ENCODE results near the gene TENM4.

Gene TENM4

DNA sequence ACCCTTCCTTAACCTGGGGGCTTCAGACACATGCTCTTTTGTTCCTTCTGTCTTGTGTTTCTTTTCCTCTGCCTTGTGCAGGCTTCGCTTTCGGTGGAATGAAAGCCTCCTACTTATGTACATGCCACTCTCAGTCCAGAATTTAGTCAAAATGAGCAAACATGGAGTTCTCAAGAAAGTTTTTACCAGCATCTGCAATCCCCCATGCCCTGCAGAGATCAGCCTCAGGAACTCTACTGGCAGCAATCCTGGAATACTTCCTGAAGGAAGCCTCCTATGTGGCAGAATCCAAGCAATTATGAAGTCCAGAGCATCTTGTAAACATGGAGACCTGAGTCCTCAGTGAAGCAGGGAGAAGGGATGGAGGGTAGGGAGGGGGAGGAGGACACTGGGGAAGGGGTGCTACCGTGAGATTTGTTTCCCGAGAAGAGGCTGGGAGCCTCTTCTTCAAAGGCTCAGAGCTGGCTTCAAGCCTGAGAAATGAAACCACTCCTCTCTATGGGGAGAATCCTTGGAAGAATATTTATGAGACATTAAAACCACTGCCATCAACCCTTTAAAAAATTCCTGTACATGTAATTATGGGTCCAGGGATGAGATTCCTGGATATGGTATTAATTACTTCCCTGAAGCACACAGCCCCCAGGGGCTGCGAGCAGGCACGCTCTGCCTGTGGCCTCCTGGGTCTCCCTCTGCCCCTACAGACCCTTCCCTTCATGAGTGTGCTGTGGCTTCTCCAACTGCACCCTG, 58.4 kb downstream of the TENM4 start:
- DNase-seq = no peak

DNA sequence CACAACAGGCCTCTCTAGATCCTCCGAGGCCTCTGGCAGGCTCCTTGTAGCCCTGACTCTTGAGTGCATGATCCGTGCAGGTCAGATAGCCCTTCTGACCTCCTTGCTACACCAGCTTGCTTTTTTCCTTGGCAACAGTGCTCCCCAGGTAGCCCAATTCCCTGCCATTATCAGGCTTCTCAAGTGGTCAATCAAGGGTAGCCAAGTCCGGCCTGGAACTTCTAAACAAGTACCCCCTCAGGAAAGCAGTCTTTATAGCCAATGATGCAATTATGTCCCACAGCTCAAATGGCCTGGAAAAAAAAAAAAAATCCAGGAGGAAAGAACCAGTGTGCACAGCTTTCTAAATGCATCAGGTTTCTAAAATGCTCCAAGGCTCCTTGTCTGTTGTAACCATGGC, 59.8 kb downstream of the TENM4 start:
- DNase-seq = no peak

DNA sequence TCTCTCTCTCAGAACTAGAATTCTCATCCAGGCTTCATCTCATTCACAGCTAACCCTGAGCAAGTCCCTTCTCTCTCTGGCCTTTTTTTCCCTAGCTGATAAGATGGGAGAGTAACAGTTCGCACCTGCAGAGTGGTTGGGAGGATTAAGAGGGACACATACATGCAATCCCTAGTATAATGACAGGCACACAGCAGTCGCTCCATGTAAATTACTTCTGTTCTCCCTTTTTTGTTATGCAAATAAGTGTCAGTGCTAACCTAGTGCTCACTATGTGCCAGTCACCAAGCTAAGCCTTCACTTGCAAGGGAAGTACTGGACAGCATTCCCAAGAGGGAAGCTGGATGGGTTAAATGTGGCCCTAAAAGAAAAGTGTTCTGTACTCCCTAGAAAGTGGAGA, 63.4 kb downstream of the TENM4 start:
- DNase-seq = no peak

DNA sequence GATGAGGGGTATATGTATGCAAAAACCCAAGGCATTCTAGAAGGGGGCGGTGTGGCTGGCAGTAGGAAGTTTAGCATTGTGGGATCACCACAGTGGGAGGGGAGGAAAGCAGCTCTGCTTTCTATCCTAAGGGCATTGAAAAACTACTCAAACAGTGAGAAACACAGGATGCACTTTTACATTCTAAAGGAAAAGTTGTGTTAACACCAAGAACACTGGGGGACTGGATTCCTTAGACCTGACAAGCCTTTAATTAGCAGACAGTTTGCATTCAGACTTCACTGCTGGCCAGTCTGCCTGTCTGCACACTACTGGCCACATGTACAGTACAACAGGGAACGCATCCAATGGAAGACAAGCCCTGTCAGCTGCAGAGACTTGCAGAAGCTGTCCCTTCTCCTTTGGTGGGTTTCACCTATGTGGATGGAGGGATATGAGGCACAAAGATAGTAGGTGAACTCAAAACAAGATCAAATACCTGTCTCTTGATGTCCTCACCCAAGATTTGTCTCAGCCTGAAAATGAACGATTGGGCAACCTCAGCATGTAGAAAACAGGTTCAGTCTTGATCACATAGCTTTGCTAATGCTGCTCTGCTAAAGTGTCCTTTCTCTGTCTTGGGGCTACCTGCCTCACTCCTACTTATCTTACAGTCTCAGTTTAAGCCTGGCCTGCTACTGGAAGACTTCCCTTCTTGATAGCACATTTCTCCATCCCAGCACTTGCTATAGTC, 64.8 kb downstream of the TENM4 start:
- no peak for DNase-seq

DNA sequence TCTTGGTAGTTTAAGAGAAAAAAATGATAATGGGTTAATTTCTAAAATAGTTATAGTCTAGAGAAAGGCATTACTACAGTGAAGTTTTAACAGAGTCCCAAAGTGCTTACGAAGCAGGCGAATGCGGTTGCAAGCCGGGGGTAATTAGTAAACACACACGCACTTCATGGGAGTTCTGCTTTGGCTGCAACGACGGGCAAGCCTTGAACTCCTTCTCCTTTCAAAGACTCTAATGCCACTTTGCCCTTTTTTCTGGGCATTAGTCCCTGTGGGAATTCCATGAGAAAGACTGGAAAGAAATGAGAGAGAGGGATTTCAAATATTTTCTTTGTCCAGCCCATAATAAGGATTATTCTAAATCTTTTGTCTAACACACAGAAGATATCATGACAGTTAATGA, 66.1 kb downstream of the TENM4 start:
- DNase-seq = no peak

DNA sequence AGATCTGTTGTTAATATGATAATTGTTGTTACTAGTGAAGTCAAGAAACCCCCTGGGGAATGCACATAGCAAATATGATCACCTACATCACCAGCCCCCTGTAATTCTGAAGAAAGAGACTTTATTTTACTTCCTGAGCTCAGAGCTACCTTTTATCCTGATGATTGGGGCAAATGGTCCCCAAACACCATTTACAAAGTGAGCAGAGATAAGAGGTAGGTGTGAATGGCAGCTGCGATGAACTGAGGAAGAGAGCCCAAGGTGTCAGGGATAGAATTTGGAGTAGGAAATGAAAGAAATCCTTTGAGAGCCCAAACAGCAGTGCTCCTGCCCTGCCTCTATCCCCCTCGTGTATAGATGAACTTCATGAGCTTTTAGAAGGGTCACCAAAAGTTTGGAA, 69.1 kb downstream of the TENM4 start:
- no peak for DNase-seq

DNA sequence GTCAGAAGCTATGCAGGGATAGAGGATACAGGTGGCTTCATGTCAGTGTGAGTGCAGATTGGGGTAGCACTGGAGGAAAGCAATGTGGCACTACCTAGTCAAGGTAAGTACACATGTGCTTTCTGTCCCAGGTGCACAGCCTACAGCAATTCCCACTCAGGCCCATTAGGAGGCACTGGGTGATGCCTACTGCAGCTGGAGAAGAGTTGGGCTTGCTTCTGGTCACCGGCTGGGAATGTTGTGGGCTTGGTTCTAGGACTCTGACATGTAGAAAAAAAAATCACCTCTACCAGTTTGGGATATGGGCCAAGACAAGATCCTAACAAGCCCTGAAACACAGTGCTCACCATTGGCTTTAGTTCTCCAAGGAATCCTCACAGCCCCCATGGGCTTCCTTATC, 69.7 kb downstream of the TENM4 start:
- no peak for DNase-seq

DNA sequence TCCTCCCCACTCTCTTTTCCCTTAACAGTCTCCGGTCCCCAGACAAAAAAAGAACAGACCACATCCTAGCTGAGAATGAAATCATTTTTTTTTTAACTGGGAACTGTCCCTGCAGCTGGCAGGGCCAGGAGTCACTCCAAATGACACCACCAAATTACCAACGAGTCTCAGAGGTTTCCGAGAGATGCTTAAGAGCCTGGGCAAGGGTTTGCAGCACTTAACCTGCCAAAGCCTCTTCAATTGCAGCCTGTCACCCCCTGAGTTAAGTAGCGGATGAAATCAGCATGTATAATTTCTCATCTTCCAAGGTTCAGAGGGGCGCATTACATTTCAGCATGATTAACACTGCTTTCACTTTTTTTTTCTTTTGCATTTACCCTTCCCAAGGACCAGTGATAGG, 71.8 kb downstream of the TENM4 start:
- DNase-seq = no peak

DNA sequence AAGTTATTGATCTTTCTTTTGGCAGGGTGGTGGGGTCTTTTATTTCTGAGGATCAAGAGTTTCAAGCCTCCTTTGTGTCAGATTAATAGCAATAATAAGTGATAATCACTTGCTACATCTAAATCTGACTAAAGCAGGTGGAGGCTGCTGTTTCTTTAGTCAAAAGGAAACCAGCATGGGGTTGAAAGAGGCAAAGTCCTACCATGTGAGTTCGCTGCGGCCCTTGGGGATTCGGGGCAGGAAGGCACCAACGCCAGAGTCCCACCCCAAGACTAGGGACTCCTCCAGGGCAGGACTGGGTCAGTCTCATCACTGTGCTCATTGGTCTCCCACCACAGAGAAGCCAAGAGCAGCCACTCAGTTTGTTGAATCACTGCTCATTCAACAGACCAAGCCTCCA, 73.0 kb downstream of the TENM4 start:
- no peak for DNase-seq

DNA sequence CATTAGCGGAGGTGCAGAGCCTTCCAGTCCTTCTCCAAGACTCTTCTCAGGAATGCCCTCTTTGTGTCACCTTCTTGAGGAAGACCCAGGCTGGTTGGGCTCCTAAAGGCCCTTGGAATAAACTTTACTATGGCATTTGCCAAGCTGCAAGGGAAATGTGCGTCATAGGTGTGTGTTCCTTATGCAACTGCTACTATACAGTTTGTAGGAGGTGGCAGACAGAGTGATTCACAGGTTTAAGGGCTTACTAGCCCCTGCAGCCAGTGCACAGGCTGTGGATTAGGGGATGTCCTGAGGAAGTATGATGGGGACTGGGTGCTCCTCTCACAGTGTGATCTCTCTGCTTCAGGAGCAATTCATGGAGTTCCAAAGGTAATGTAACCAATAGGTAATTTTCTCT, 74.6 kb downstream of the TENM4 start:
- no peak for DNase-seq

DNA sequence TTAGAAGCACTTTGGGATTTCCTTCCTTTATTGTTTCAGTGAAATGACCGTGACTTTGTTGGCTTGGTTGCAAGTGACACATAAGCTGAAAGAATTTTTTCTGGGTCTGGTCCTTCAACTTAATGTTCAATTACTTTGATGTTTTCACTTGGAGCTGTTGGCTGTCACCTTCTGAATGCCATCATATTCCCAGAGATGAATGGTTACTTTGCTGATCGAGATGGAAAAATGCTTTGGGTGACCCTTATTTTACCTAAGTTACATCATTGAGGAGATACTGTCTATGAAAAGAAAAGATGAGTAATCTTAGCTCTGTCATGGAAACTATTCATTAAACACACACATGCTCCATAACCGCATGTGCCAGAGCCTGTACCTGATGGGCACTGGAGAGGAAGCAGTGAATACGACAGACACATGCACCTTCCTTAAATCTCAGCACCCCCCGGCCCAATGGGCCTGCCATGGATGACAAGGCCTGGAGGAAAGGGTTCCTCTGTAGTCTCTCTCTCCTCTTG, 76.9 kb downstream of the TENM4 start:
- no peak for DNase-seq

DNA sequence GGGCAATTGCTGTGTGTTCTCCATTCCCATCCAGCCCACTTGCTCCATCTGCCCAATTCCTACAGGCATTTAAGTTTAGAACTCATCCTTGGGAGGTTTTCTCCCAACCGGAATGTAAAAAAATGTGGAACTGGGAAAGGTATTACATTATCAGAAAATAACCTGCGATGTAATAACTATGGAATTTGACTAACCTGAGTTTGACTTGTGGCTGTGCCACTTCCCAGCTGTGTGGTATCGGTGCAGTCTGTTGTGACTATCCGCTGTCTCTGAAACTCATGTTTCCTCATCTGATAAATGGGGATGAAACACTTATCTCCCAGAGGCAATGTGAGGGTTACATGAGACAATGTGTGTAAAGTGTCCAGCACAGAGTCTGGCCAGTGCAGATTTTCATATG, 77.6 kb downstream of the TENM4 start:
- DNase-seq = no peak

DNA sequence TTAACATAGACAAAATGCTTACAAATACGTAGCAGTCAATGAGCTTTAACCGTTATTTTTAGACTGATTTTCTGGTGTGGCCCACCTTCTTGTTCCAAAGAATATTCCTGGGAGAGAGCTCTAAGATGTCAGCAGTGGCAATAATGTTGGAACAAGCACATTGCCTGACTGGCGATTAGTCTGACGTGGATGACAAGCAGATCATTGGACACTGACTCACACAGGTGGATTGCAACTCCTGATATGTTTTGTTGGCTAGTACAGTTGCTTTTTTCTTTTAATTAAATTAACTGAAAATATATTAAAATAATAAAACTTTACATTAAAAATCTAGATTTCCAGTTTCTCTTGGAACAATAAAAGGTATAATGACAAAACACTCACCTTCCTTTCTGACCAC, 78.0 kb downstream of the TENM4 start:
- no peak for DNase-seq

DNA sequence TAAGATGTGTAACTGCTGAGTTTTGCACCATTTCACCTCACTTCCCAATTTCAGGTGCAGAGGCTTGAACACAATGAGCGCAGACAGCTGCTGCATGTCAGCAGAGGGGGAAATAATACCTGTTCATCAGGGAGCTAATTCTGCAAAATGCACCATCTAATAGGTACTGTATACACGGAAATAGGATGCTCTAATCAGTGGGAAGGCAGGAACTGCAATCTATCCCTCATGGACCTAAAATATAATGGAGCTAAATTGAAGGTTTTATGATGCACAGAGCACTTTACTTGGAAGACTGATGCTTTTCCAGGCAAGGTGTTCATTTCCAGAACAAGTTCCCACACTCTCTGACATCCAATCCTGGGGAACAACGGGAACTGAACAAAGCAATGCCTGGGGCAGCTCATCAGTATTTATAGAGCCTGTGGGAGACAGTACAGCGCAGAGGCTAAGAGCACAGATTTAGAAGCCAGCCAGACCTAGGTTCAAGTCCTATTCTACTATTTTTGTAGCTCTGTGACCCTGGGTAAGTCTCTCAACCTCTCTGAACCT, 78.5 kb downstream of the TENM4 start:
- DNase-seq = no peak

DNA sequence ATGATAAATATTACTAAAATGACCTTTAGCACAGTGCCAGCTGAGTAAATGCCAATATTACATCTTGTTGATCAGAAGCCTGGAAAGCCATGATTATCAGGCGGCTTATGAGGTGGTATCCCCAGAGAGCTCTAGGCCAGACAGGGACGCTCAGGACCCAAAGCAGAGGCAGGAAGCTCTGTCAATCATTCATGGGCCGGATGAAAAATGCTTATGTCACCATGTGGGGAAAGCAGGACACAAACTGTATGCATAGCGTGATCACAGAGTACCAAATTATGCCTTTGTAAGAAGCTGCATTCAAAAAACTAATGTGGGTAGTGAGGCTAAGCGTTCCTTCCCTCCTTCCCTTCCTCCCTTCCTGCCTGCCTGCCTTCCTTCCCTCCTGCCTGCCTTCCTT, 82.6 kb downstream of the TENM4 start:
- DNase-seq = no peak

DNA sequence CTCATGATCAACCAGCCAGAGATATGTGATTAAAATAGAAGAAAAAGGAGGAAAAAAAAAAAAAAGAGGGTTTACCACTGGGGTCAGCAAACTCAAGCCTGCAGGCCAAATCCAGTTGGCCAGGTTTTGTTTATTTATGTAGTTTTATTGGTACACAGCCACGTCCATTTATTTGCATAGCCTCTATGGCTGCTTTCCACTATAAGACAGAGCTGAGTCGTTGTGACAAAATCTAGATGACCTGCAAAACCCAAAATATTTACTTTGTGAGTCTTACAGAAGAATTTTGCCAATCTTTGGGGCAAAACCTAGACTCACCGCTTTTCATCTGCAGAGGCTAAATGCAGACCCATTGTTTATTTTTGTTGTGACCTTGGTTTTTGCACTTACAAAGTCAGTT, 87.1 kb downstream of the TENM4 start:
- no peak for DNase-seq

DNA sequence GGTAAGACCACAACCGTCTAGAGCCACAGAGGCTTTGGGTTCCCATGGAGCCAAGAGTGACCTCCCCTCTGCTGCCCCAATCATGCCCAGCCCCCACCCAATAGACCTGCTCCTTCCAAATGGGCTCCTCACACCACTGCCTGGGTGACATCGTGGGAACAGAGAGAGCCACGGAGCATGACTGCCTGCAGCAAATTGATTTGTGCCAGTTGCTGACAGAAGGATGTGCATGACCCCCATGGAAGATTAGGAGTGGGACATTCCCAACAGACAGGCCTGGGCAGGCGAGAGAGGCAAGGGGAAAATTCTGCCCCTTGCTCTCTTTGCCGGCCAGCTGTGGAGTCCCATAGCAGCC, 88.5 kb downstream of the TENM4 start:
- no peak for DNase-seq

DNA sequence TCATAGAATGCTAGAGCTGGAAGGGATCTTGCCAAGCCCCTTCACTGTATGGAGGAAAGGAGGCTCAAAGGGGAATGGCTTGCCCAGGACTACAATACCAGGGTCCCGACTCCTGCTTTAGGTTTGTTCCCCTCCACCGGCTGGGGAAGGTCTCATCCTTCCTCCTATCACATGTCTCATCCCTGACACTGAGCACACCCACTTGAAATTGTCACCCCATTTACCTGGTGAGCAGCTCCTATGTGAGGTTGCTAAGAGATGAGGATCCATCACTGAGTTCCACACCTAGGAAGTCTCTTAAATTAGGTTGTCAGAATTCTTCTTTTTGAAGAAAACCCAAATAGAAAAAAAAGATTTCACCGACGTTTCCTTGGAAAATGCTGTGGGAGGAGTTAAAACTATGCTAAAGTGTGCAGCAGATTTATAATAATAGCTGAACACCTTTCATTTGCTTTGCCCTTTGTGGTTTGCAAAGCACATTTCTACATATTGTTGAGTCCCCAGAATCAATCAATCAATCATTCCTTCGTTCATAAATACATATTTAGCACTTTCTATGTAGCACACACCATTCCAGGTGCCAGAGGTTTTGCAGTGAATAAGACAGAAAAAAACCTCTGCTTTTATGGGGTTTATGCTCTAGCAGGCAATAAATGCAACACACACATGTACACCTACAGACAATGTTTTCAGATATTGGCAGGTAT, 91.7 kb downstream of the TENM4 start:
- DNase-seq = no peak

DNA sequence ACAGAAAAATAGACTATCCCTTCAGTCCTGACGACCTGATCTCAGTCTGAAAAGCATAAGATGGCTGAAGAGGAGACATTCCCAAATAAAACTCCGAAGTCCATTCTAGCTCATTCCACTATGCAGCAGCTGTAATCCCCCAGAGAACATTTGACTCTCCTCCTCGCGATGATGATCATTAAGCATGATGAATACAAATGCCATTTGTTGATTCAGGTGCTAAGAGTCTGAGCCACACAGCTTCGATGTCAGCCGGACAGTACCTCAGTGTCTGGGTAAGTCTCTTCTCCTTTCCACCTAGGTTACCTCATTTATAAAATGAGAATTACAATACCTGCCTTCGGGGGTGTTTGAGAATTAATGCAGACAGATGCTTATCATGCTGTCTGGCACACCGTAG, 94.8 kb downstream of the TENM4 start:
- DNase-seq = no peak

DNA sequence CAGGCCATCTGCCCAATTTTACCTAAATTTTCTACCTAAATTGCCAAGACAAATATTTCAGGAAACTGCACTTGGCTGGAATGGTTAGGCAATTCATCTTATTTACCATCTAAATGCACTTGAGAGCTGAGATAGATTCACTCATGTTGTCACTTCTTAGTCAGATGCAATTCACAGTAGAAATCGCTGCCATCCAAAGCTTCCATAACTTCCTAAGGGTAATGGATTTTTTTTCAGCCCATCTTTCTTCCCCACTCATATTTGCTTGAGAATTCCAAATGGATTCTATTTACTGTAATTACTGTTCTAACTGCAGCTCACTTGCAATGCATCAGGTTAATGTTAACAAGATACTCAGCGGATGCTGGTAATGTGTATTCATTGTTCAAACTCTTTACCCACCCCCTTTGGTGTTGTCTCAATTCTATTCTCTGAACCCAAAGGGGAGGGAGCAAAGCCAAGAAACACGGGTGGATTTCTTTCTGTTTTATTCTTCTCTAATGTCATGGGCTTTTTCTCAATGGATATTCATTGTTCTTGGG, 96.0 kb downstream of the TENM4 start:
- no peak for DNase-seq

DNA sequence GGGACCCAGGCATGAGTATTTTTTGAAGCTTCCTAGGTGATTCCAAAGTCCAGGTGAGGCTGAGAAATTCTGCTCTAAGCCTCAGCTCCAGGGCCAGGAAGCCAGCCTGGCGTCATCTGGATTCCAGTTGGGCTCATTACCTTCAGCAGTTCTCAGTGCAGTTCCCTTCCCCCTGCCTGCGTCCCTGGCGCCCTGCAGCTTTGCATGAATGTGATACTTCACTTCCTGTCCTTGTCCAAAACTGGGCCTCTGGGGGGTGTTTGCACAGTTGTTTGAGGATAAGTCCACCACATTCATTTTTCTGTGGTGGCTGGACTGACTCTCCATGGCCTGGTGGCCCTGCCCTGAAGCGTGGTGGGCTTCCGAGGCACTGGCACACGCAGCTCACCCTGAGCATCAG, 98.1 kb downstream of the TENM4 start:
- no peak for DNase-seq

DNA sequence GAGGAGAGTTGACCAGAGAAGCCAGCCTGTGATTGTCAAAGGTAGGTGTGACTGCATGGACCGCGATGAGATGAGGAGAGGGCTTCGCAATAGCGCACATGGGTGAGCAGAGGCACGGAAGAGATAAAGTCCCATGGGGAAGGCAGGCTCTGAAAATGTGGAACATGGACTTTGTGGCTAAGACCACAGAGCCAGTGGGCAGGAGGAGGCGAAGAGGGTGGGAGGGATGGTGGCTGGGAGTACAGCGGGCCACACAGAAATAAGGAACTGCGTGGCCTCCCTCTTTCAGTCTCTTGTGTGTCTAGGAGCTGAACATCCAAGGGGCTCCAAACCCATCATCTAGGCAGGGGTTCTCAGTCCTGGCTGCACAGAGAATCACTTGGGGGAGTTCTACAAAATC, 98.6 kb downstream of the TENM4 start:
- DNase-seq = no peak

DNA sequence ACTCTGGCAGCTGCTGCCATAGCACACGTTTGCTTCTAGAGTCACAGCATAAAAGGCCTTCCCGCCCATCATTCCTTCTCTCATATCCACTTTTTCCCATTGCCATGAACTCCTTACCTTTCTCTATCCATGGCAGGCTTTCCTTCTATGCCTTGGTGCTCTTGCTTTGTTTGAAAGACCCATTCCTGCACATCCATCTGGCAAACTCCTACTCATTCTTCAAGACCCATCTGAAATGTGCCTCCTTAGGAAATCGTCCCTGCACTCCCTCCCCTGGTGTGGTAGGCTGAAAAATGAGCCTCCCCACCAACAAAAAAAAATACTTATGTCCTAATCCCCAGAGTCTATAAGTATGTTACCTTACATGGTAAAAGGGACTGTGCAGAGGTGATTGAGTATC, 100.3 kb downstream of the TENM4 start:
- DNase-seq = no peak
